Measurements from ENCODE around the gene CEACAM6. TPM values are rescaled to one million over a fixed set of nuclear protein-coding genes. Genes with fewer than 3 reads are reported as not detected.

The CEACAM6 gene
- total and polyA plus RNA-seq, 2 experiments from 2014 or later: not detected

DNA sequence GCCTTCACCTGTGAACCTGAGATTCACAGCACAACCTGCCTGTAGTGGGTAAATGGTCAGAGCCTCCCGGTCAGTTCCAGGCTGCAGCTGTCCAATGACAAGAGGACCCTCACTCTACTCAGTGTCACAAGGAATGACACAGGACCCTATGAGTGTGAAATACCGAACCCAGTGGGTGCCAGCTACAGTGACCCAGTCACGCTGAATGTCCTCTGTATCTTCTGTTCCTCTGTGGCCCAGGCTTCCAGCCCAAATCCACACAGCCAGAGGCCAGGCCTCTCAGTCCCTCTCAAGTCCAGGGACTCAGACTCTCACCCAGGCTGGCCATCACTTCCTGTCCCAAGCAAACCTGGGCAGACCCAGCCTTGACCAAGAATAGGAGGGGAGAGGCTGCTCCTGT lies 51.8 kb downstream of the CEACAM6 start:
- H3K27ac Mint-ChIP-seq: no peak overlapping the region
- Histone ChIP-seq H3K79me2 (replicated peaks; ENCODE audit: insufficient read depth) (no peaks in the 10 kb centered on the region), H3K4me2 (no peak overlapping the region), H3K4me3 (no peak overlapping the region), H3K36me3 (ENCODE audit: insufficient read depth) (no peaks in the 10 kb centered on the region), H3K4me1 (ENCODE audit: insufficient read depth) (no peaks in the 10 kb centered on the region), H3K9me2 (ENCODE audit: insufficient read depth) (no peaks in the 10 kb centered on the region), H3K27me3 (ENCODE audit: insufficient read depth) (no peaks in the 10 kb centered on the region), H3F3A (replicated peaks; ENCODE audit: low read depth) (no peaks in the 10 kb centered on the region), H4K20me1 (replicated peaks; ENCODE audit: insufficient read depth) (no peaks in the 10 kb centered on the region), H2AFZ (no peak overlapping the region), H3K27ac (ENCODE audit: low read depth) (no peak overlapping the region)
- TF ChIP-seq CREB1 (CRISPR knock-in tag; IDR thresholded peaks at IDR 0.05; ENCODE audit: low read depth): no peak
- TF ChIP-seq, protein P1, sequence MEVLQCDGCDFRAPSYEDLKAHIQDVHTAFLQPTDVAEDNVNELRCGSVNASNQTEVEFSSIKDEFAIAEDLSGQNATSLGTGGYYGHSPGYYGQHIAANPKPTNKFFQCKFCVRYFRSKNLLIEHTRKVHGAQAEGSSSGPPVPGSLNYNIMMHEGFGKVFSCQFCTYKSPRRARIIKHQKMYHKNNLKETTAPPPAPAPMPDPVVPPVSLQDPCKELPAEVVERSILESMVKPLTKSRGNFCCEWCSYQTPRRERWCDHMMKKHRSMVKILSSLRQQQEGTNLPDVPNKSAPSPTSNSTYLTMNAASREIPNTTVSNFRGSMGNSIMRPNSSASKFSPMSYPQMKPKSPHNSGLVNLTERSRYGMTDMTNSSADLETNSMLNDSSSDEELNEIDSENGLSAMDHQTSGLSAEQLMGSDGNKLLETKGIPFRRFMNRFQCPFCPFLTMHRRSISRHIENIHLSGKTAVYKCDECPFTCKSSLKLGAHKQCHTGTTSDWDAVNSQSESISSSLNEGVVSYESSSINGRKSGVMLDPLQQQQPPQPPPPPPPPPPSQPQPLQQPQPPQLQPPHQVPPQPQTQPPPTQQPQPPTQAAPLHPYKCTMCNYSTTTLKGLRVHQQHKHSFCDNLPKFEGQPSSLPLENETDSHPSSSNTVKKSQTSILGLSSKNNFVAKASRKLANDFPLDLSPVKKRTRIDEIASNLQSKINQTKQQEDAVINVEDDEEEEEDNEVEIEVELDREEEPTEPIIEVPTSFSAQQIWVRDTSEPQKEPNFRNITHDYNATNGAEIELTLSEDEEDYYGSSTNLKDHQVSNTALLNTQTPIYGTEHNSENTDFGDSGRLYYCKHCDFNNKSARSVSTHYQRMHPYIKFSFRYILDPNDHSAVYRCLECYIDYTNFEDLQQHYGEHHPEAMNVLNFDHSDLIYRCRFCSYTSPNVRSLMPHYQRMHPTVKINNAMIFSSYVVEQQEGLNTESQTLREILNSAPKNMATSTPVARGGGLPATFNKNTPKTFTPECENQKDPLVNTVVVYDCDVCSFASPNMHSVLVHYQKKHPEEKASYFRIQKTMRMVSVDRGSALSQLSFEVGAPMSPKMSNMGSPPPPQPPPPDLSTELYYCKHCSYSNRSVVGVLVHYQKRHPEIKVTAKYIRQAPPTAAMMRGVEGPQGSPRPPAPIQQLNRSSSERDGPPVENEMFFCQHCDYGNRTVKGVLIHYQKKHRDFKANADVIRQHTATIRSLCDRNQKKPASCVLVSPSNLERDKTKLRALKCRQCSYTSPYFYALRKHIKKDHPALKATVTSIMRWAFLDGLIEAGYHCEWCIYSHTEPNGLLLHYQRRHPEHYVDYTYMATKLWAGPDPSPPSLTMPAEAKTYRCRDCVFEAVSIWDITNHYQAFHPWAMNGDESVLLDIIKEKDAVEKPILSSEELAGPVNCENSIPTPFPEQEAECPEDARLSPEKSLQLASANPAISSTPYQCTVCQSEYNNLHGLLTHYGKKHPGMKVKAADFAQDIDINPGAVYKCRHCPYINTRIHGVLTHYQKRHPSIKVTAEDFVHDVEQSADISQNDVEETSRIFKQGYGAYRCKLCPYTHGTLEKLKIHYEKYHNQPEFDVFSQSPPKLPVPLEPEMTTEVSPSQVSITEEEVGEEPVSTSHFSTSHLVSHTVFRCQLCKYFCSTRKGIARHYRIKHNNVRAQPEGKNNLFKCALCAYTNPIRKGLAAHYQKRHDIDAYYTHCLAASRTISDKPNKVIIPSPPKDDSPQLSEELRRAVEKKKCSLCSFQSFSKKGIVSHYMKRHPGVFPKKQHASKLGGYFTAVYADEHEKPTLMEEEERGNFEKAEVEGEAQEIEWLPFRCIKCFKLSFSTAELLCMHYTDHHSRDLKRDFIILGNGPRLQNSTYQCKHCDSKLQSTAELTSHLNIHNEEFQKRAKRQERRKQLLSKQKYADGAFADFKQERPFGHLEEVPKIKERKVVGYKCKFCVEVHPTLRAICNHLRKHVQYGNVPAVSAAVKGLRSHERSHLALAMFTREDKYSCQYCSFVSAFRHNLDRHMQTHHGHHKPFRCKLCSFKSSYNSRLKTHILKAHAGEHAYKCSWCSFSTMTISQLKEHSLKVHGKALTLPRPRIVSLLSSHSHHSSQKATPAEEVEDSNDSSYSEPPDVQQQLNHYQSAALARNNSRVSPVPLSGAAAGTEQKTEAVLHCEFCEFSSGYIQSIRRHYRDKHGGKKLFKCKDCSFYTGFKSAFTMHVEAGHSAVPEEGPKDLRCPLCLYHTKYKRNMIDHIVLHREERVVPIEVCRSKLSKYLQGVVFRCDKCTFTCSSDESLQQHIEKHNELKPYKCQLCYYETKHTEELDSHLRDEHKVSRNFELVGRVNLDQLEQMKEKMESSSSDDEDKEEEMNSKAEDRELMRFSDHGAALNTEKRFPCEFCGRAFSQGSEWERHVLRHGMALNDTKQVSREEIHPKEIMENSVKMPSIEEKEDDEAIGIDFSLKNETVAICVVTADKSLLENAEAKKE (CRISPR knock-in tag; IDR thresholded peaks at IDR 0.05): no peak
- no peaks in the 10 kb centered on the region for H3K9me3 Mint-ChIP-seq
- peaks cover 2% of the 10 kb centered on the region; the same call in 2 of the 3 replicates for H3K4me1 Mint-ChIP-seq
- no peak overlapping the region for H3K4me3 Mint-ChIP-seq
- H3K27me3 Mint-ChIP-seq (ENCODE audit: insufficient read depth, low read depth, poor library complexity): peaks cover 9% of the 10 kb centered on the region
- no peaks in the 10 kb centered on the region for H3K36me3 Mint-ChIP-seq (ENCODE audit: low read depth)
- DNase-seq (ENCODE audit: low spot score) (no peak), ATAC-seq (no peak)

- no peaks in the 10 kb centered on the region for H3K4me1 ChIP-seq (ENCODE audit: insufficient read depth)
- no peaks in the 10 kb centered on the region for H3K9me2 ChIP-seq (ENCODE audit: insufficient read depth)
- H3F3A ChIP-seq (replicated peaks; ENCODE audit: low read depth): no peaks in the 10 kb centered on the region
- DNase-seq (ENCODE audit: low spot score) (no peak), ATAC-seq (no peak)
- H3K36me3 ChIP-seq (ENCODE audit: insufficient read depth): no peaks in the 10 kb centered on the region
- Mint-ChIP-seq H3K9me3 (no peaks in the 10 kb centered on the region), H3K27ac (no peak overlapping the region), H3K4me3 (no peak overlapping the region), H3K27me3 (ENCODE audit: insufficient read depth, low read depth, poor library complexity) (peaks cover 11% of the 10 kb centered on the region), H3K36me3 (ENCODE audit: low read depth) (no peaks in the 10 kb centered on the region), H3K4me1 (no peaks in the 10 kb centered on the region)
- H3K79me2 ChIP-seq (replicated peaks; ENCODE audit: insufficient read depth): no peaks in the 10 kb centered on the region
- no peak overlapping the region for H2AFZ ChIP-seq
- no peaks in the 10 kb centered on the region for H3K27me3 ChIP-seq (ENCODE audit: insufficient read depth)
- H4K20me1 ChIP-seq (replicated peaks; ENCODE audit: insufficient read depth): no peaks in the 10 kb centered on the region
- H3K4me2 ChIP-seq: no peak overlapping the region
- H3K27ac ChIP-seq (ENCODE audit: low read depth): no peak overlapping the region
- no peak overlapping the region for H3K4me3 ChIP-seq
- no peak for TF ChIP-seq EZH2 (IDR thresholded peaks at IDR 0.05; ENCODE audit: low read depth, unreplicated experiment)
- no peak for TF ChIP-seq EZH2phosphoT487 (IDR thresholded peaks at IDR 0.05; ENCODE audit: unreplicated experiment)
- TF ChIP-seq ZNF114 (CRISPR knock-in tag; IDR thresholded peaks at IDR 0.05): no peak
- TF ChIP-seq ETS1 (IDR thresholded peaks at IDR 0.05): no peak
- no peak for TF ChIP-seq NANOG (IDR thresholded peaks at IDR 0.05; ENCODE audit: borderline replicate concordance)
Measured at GRCh38 chr19:41808663-41809566, 53.6 kb downstream of the CEACAM6 start.

All from GM23338 (cell line).